AG09319 (cell line): ENCODE data around the gene DUS1L.

Experiments
- DNase-seq: peaks from one replicate; pipeline ENCODE4 v3.0.0-alpha.2; 2010; ENCODE audit warnings: low read depth; ENCODE audit errors: extremely low read depth
- CTCF ChIP-seq: IDR thresholded peaks from 2 replicates; pipeline ENCODE4 v1.5.1; 2011; ENCODE audit warnings: low read depth, mild to moderate bottlenecking, inconsistent platforms, low read length, moderate library complexity

Gene DUS1L

GRCh38 chr17:82050761-82051641, 14.6 kb downstream of the DUS1L start:
- no peak for DNase-seq
- TF ChIP-seq CTCF = no peak

- DNase-seq = no peak
- TF ChIP-seq CTCF = no peak
Measured at GRCh38 chr17:82050152-82050760, 15.3 kb downstream of the DUS1L start.

GRCh38 chr17:82049521-82049971, 16.1 kb downstream of the DUS1L start:
- DNase-seq = no peak
- TF ChIP-seq CTCF = no peak

GRCh38 chr17:82049106-82049505, 16.5 kb downstream of the DUS1L start:
- DNase-seq = no peak
- no peak for TF ChIP-seq CTCF

- no peak for DNase-seq
- no peak for TF ChIP-seq CTCF
Measured at GRCh38 chr17:82048571-82048971, 17.0 kb downstream of the DUS1L start.

- DNase-seq = no peak
- TF ChIP-seq CTCF = no peak
Measured at GRCh38 chr17:82047914-82048570, 17.6 kb downstream of the DUS1L start.

GRCh38 chr17:82047379-82047778, 18.2 kb downstream of the DUS1L start:
- TF ChIP-seq CTCF = no peak
- DNase-seq = no peak
